Measurements from ENCODE around the gene KAZN.

KAZN gene

DNA sequence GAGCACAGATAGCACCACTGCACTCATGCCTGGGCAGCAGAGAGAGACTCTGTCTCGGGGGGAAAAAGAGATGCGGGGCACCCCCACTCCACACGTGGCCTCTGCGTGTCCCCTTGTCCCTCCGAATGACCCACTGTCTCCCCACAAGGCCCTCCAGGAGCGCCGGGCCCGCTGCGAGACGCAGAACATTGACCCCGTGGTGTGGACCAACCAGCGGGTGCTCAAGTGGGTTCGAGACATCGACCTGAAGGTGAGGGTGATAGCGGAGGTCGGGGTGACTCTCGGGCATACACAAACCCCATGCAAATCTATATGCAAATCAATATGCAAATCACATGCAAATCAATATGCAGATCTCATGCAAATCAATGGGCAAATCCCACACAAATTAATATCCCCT lies 504.7 kb downstream of the KAZN start:
- no peak for DNase-seq

DNA sequence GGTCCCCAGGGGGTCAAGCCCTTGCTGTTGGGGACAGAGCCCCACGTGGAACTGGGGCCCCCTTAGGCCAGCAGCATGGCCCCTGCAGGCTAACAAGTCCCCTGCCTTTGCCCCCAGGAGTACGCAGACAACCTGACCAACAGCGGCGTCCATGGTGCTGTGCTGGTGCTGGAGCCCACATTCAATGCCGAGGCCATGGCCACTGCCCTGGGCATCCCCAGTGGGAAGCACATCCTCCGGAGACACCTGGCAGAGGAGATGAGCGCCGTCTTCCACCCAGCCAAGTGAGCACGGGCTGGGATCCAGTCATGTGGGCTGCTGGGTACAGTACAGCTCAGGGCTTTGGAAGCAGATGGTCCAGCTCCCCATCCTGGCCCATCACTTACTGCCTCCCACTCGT lies 505.4 kb downstream of the KAZN start:
- DNase-seq: no peak

DNA sequence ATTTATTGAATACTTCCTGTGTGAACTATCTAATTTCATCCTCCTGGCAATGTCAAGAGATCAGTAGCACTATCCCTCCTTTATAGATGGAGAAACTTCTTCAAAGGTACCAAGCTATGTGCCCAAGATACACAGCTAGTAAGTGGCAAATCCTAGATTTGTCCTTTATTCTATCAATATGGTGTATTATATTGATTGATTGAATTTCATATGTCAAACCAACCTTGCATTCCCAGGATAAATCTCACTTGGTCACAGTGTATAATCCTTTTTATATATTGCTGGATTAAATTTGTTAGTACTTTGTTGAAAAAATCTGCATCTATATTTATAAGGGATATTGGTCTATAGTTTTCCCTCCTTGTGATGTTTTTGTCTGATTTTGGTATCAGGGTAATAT lies 506.3 kb downstream of the KAZN start:
- no peak for DNase-seq

- no peak for DNase-seq
Observed at GRCh38 chr1:15106608-15107007, 508.1 kb downstream of the KAZN start.

- DNase-seq: no peak
Observed at GRCh38 chr1:15107058-15107687, 508.7 kb downstream of the KAZN start.

GRCh38 chr1:15107911-15108310 lies 509.4 kb downstream of the KAZN start:
- no peak for DNase-seq

DNA sequence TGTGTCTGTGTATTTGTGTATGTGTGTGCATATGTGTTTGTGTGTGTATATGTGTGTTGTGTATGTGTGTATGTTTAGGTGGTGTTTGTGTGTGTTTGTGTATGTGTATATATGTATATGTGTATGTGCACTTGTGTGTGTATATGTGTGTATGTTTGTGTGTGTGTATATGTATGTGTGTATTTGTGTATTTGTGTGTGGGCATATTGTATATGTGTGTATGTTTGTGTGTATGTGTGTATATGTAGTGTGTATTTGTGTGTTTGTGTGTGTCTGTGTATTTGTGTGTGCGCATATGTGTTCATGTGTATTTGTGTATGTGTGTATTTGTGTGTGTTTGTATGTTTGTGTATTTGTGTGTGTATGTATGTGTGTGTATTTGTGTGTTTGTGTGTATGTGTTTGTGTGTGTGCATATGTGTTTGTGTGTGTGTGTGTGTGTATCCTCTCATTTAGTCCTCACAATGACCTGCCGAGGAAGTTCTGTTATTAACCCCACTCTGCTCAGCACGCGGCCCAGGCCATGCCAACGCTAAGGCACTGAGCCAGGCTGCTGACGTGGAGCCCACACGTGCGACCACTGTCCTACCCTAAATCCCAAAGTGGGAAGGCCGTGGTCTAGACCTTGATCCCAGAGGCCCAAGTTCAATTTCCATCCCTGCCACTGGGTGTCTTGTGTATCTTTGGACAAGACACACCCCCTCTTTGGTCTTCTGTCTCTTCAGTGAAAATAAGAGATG lies 511.8 kb downstream of the KAZN start:
- DNase-seq: no peak

GRCh38 chr1:15110867-15111230 lies 512.4 kb downstream of the KAZN start:
- no peak for DNase-seq

DNA sequence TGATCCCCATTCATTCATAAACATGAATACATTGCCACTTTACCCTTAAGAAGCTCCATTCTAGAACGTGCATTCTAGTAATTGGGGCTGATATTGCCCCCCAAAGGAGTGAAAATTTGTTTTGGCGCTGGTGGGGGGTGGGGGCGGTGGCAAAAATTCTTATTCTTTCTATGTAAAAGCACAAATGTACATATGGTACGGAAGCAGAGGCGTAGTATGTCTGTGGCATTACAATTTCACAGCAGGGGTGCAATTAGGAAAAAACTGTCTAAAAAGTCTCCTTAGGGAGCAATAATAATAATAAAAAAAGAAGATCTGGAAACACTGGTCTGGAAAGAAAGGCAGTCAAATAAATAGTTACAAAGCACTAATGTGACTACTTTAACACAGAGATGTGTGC lies 514.7 kb downstream of the KAZN start:
- DNase-seq: no peak

DNA sequence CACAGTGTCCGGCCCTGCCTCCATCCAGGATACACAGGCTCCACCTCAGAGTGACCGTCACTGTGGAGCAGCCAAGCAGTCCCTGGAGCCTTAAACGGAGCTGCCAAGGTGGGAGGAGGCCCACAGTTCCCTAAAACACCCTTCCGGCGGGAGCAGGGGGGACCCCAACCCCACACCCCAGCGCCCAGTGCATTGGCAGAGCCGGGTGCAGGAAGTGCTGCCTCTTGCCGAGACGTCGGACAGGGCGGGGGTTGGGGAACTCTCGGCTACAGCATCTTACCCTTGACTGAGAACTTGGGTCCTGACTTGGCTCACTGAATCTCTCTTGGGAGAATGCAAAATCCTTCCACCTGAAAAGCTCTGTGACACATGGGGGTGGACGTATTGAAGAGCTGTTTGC lies 516.4 kb downstream of the KAZN start:
- no peak for DNase-seq

DNA sequence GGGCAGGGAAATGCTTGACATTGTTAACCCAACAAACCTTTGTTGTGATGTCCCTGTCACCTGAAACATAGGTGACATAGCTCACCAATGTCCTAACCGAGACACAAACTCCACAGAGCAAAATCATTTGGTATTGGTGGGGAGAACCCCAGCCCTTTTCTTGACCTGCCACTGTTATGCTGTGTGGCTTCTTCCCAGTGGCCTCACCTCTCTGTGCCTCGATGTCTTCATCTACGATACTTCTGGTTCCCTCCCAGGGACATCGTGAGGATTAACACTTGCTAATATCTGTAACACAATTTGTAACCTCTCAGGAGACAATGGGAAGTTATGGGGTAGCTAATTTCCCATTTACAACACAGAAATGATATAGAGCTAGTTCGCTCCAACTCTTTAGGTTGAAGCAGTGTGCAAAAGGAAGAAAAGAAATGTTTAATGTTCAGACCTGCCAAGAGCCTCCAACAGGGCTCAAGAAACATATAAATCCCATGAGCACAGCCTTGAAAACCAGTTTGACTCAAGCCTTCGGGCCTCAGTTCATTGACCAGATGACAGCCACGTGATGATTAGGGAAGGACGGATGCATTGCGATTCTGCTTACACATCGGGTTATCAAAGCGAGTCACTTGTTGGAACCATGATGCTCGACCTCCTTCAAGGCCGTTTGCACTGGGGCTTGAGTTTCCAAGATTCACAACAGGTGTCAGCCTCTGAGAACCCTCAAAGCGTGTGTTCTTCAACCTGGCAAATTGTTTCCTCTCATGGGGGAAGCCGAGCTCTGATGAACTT lies 517.3 kb downstream of the KAZN start:
- DNase-seq: no peak

GRCh38 chr1:15116966-15117365 lies 518.5 kb downstream of the KAZN start:
- no peak for DNase-seq

DNA sequence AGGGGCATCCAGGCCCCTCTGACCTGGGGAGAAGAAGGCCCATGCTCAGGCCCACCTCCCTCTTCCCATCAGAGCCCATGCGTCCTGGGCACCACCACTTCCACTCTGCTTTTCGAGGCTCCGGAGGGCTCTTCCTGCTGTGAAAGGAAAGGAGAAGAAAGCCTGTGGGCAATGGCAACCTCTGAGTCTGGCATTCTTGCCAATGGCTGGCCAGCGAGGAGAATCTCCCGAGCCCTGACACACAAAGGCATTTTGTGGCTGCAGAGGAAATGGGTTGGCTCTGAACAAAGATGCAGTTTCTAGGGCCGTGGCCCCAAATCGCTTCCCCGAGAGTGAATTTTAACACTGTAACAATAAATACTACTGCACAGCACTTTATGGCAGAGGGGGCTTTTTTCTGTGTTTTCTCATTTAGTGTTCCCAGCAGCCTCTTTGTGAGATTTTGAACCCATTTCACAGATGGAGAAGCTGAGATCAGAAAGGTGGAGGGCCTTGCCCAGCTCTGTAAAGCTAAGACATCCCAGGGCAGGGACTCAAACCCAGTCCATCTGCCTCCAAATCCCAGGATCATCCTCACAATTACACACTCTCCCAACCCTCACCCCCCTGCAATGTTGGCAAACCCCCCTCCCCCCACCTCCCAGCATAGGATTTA lies 519.3 kb downstream of the KAZN start:
- DNase-seq: no peak

DNA sequence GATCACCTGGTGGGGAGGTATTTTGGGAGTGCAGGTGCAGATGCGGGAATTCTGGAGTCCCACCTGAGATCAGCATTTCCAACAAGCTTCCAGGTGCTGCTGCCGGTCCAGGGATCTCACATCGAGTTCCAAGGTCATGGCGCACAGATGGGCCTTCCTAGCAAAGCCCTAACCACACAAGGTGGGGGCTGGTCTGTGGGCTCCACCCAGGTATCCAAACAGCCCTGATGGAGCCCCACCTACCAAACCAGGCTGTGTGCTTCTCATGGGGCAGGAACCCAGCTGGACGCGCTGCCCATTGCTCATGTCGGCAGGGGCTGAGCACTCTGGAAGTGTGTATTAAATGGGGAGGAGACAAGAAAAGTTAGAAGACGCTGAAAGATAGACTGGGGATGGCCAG lies 520.1 kb downstream of the KAZN start:
- DNase-seq: no peak

DNA sequence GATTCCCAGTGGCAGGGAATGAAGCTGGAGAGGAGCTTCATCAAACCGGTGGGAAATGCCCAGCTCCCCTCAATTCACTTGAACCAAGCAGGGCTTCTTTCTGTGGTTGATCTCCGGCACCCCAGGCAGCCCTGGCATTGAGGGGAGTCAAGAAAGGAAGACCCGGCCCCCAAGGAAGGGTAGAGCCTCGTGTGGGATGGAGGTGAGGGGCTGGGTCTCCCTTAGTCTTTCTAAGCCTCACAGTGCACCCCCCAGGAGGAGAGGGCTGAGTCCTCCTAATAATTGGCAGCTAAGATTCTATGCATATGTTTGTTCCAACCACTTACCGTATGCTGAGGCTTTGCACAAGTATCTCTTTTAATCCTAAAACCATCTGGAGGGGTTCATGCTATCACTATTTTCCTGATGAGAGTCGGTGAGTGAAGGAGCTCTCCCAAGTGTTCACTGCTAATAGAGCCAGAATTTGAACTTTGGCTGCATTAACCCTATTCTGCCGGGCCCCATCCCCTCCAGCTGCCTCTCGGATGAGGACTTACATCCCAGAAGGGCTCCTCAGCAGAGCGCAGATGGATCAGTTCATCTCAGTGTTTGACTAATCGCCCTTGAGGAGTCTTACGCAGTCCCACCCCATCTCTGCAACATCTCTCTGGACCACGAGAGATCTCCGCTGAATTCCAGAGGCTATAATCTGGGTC lies 521.9 kb downstream of the KAZN start:
- no peak for DNase-seq

- no peak for DNase-seq
Observed at GRCh38 chr1:15122331-15122730, 523.8 kb downstream of the KAZN start.

DNA sequence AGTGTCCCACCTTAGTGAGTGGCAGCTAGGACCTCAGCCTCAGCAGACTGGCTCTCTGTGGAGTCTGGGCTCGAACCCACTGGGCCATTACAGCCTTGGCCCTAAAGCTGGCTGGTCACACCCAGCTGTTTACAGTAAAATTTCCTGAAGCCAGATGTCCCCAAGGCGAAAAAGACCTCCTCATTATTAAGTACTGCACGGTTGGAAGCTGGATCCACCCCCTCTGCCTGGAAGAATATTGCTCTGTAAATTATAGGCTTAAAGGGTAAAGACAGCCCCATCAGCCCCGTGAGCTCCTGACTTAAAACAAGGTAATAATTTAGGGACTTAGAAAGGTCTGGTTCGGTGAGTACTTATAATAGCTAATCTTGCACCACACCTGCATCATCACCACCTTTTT lies 524.8 kb downstream of the KAZN start:
- DNase-seq: no peak

- no peak for DNase-seq
Observed at GRCh38 chr1:15123925-15124324, 525.4 kb downstream of the KAZN start.

GRCh38 chr1:15124362-15125100 lies 526.0 kb downstream of the KAZN start:
- no peak for DNase-seq

- no peak for DNase-seq
Observed at GRCh38 chr1:15125101-15125745, 526.7 kb downstream of the KAZN start.

DNA sequence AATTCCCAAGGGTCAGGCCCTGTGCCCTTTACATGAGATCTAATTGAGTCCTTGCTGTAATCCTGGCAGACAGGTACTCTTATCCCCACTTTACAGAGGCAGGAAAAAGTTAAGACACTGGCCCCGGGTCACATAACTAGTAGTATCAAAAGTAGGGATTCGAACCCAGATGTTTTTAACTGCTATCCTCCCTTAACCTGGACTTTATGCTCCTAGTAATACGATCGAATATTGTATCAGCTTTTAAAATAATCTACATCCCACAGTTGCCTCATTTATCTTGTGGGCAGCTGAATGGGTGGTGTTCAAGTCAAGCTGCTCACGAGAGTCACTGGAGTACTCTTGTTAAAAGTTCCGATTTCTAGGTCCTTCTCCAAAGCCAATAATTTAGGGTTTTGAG lies 529.6 kb downstream of the KAZN start:
- no peak for DNase-seq

Measured in stimulated activated naive CD4-positive, alpha-beta T cell (primary cell).